PC-9 (cell line): ENCODE results near the gene H3-3A. TPM values are rescaled to one million over a fixed set of nuclear protein-coding genes. Genes with fewer than 3 reads are reported as not detected.

ENCODE experiments used
- BruUV-seq: library from RNA; stranded (reverse); fragments of 400-500 nt; replicated peaks from 2 replicates; lab custom pipeline; 2021; lab: Mats Ljungman, UMichigan
- CTCF ChIA-PET: fragments of 300-600 bp; sonication (Branson Sonifier 250); formaldehyde crosslinking; loops from one replicate; lab custom pipeline; 2022; ENCODE audit warnings: antibody characterized with exemption; lab: Charles Lee
- POLR2A ChIA-PET: fragments of 300-600 bp; sonication (Branson Sonifier 250); formaldehyde crosslinking; loops from one replicate; lab custom pipeline; 2022; ENCODE audit warnings: antibody characterized with exemption; ENCODE audit not compliant: unreplicated experiment; lab: Charles Lee
- DNase-seq, 2 experiments: peaks; one replicate each; pipeline versions ENCODE4 v3.0.0 to v3.0.0-alpha.2; 2015 to 2022; ENCODE audit warnings: mixed read lengths in 1 of 2
- H2AFZ ChIP-seq: fragments of 200-600 bp; sonication (generic); 2 replicates; pipeline ENCODE4 v1.8.1; 2017; ENCODE audit warnings: antibody characterized with exemption
- H3F3A ChIP-seq: fragments of 200-600 bp; sonication (generic); 2 replicates; pipeline ENCODE4 v1.8.1; 2017; ENCODE audit warnings: antibody characterized with exemption, mild to moderate bottlenecking, low read depth; ENCODE audit not compliant: insufficient read depth
- H3K27ac ChIP-seq: fragments of 200-600 bp; sonication (generic); 2 replicates; pipeline ENCODE4 v1.6.1; 2016; ENCODE audit warnings: mixed run types
- H3K27me3 ChIP-seq: fragments of 200-600 bp; sonication (generic); 2 replicates; pipeline ENCODE4 v1.6.1; 2016; ENCODE audit warnings: low read depth, mixed run types; ENCODE audit not compliant: insufficient read depth
- H3K36me3 ChIP-seq: fragments of 200-600 bp; sonication (generic); 2 replicates; pipeline ENCODE4 v1.6.1; 2016; ENCODE audit warnings: low read depth, mixed run types
- H3K4me1 ChIP-seq: fragments of 200-600 bp; sonication (generic); replicated peaks from 2 replicates; pipeline ENCODE4 v1.6.1; 2016; ENCODE audit warnings: mixed run types; ENCODE audit not compliant: insufficient read depth
- H3K4me2 ChIP-seq: fragments of 200-600 bp; sonication (generic); 2 replicates; pipeline ENCODE4 v1.6.1; 2017; ENCODE audit warnings: mixed run types
- H3K4me3 ChIP-seq: fragments of 200-600 bp; sonication (generic); 2 replicates; pipeline ENCODE4 v1.6.1; 2016; ENCODE audit warnings: mixed run types
- H3K79me2 ChIP-seq: fragments of 200-600 bp; sonication (generic); 2 replicates; pipeline ENCODE4 v1.6.1; 2017; ENCODE audit warnings: low read depth, mixed run types
- H3K9me2 ChIP-seq: fragments of 200-600 bp; sonication (generic); 2 replicates; pipeline ENCODE4 v1.8.1; 2017; ENCODE audit warnings: mild to moderate bottlenecking; ENCODE audit not compliant: insufficient read depth
- H3K9me3 ChIP-seq: fragments of 200-600 bp; sonication (generic); 2 replicates; pipeline ENCODE4 v1.8.1; 2016; ENCODE audit warnings: low read depth; ENCODE audit not compliant: insufficient read depth
- H4K20me1 ChIP-seq: fragments of 200-600 bp; sonication (generic); 2 replicates; pipeline ENCODE4 v1.8.1; 2017; ENCODE audit not compliant: insufficient read depth
- EZH2 ChIP-seq: fragments of 200-600 bp; sonication (generic); IDR thresholded peaks from 2 replicates; pipeline ENCODE4 v1.8.0; 2017; ENCODE audit warnings: antibody characterized with exemption, low read depth
- intact Hi-C: fragments of 100-400 bp; cut with micrococcal nuclease; formaldehyde crosslinking; loops from one replicate; pipeline ENCODE4 v1.10.0; 2022; ENCODE audit not compliant: unreplicated experiment
- total RNA-seq: library from RNA; stranded (reverse); gene quantifications from 2 replicates; pipeline ENCODE4 v1.2.3, GENCODE V29; 2021
- TF ChIP-seq, protein P1 (sequence below): fragments of 200-600 bp; sonication (generic); conservative IDR thresholded peaks from 2 replicates; pipeline ENCODE4 v1.6.1; 2017; ENCODE audit warnings: mixed run types, antibody characterized with exemption, mild to moderate bottlenecking, moderate library complexity

The H3-3A gene
- total RNA-seq, 1 experiment from 2014 or later = 584 TPM

- Histone ChIP-seq H3K36me3 (no peaks in the 10 kb centered on the region), H3K79me2 (no peaks in the 10 kb centered on the region), H2AFZ (no peak overlapping the region), H3K4me2 (no peak overlapping the region), H3K9me3 (no peaks in the 10 kb centered on the region), H3K27me3 (no peaks in the 10 kb centered on the region), H3F3A (no peaks in the 10 kb centered on the region), H3K27ac (no peak overlapping the region), H3K4me1 (no peaks in the 10 kb centered on the region), H3K4me3 (no peak overlapping the region), H4K20me1 (no peaks in the 10 kb centered on the region), H3K9me2 (no peaks in the 10 kb centered on the region)
- no TSS peak for BruUV-seq
- ChIA-PET POLR2A (no interaction called here), CTCF (no interaction called here)
- TF ChIP-seq, protein P1, sequence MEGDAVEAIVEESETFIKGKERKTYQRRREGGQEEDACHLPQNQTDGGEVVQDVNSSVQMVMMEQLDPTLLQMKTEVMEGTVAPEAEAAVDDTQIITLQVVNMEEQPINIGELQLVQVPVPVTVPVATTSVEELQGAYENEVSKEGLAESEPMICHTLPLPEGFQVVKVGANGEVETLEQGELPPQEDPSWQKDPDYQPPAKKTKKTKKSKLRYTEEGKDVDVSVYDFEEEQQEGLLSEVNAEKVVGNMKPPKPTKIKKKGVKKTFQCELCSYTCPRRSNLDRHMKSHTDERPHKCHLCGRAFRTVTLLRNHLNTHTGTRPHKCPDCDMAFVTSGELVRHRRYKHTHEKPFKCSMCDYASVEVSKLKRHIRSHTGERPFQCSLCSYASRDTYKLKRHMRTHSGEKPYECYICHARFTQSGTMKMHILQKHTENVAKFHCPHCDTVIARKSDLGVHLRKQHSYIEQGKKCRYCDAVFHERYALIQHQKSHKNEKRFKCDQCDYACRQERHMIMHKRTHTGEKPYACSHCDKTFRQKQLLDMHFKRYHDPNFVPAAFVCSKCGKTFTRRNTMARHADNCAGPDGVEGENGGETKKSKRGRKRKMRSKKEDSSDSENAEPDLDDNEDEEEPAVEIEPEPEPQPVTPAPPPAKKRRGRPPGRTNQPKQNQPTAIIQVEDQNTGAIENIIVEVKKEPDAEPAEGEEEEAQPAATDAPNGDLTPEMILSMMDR = no peak
- TF ChIP-seq EZH2 = no peak
- intact Hi-C loops = no loop called here
- DNase-seq = no peak
Measured at GRCh38 chr1:226021401-226021800, 41.1 kb upstream of the H3-3A start.

- H3K4me1 ChIP-seq = no peaks in the 10 kb centered on the region
- H3K9me2 ChIP-seq = no peaks in the 10 kb centered on the region
- no peaks in the 10 kb centered on the region for H3K27me3 ChIP-seq
- no TSS peak for BruUV-seq
- TF ChIP-seq, protein P1 = no peak
- TF ChIP-seq EZH2 = no peak
- no peaks in the 10 kb centered on the region for H4K20me1 ChIP-seq
- H3K79me2 ChIP-seq = no peaks in the 10 kb centered on the region
- no peak overlapping the region for H2AFZ ChIP-seq
- intact Hi-C loops = no loop called here
- no peak for DNase-seq
- H3K27ac ChIP-seq = no peak overlapping the region
- H3K4me2 ChIP-seq = no peak overlapping the region
- H3K36me3 ChIP-seq = no peaks in the 10 kb centered on the region
- no peaks in the 10 kb centered on the region for H3K9me3 ChIP-seq
- H3K4me3 ChIP-seq = no peak overlapping the region
- POLR2A ChIA-PET = interaction anchor here (0.7 kb wide), 1 partner anchor 156 kb away, joined by 6 read pairs; no protein-coding TSS in a partner anchor
- no peaks in the 10 kb centered on the region for H3F3A ChIP-seq
- CTCF ChIA-PET = no interaction called here
Measured at GRCh38 chr1:226021801-226022200, 40.7 kb upstream of the H3-3A start.

DNA sequence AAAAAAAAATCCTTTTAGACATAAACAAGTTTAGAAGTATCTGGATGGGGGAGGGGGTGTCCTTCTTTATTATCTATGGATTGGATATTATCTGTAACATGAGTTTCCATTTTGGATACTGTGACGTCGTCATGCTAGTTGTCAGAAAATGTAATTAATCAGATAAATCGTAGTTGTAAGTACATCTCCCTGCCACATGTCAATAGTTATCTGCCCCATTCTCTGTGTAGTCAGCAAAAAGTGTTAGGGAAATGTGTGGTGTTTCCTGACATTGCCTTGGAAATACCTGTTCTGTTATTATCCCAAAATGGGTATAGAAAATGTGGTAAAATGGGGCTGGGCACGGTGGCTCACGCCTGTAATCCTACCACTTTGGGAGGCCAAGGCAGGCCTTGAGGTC lies 38.8 kb upstream of the H3-3A start:
- intact Hi-C loops = no loop called here

More for the DNA sequence above, 38.8 kb upstream of the H3-3A start:
- ChIA-PET CTCF (no interaction called here), POLR2A (no interaction called here)
- H2AFZ ChIP-seq = no peak overlapping the region
- H3K27me3 ChIP-seq = no peaks in the 10 kb centered on the region
- H3K9me3 ChIP-seq = no peaks in the 10 kb centered on the region
- H3K4me1 ChIP-seq = peaks cover 6% of the 10 kb centered on the region; the same call in 1 of the 2 replicates
- H3K79me2 ChIP-seq = no peaks in the 10 kb centered on the region
- H3K4me2 ChIP-seq = no peak overlapping the region
- H3K9me2 ChIP-seq = no peaks in the 10 kb centered on the region
- no TSS peak for BruUV-seq
- H3K4me3 ChIP-seq = no peak overlapping the region
- no peaks in the 10 kb centered on the region for H3K36me3 ChIP-seq
- H3F3A ChIP-seq = no peaks in the 10 kb centered on the region
- no peak overlapping the region for H3K27ac ChIP-seq
- DNase-seq = no peak
- H4K20me1 ChIP-seq = no peaks in the 10 kb centered on the region
- no peak for TF ChIP-seq EZH2
- TF ChIP-seq, protein P1 = no peak
